NCI-H82 treated with DMSO at 0.1 percent for 48 hours (cell line): ENCODE results near the gene PIM3.

Source experiments
- DNase-seq: peaks from one replicate; lab custom pipeline; 2025; ENCODE audit not compliant: unreplicated experiment; lab: John Stamatoyannopoulos, UW

Gene PIM3

DNA sequence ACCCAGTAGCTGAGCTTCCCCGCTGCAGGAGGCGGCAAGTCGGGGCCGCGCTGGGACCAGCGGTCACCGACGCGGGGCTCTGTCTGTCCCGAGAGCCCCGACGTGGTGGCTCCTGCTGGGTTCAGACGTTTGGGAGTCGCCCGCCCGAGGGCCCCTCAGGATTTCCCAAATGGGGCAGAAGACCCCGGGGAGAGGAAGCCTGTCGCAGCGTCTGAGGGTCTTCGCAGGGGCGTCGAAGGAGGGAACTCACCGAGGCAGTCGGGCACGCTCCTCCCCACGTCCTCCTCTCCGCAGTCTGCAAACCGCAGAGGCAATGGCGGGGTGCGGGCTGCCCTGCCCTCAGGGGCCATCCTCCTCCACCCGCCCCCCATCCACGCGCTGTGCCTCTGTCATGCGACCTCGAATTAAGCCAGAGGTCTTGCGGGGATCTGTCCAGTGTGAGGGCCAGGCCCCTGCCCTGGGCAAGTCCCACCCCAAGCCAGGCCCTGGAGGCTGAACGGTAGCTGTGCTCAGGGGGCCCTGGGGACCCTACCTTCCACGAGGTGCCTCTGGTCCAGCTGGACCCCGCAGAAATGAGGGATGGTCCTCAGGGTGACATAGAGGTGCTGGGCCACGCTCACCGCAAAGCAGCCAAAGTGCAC lies 39.5 kb downstream of the PIM3 start:
- DNase-seq, result no peak

DNA sequence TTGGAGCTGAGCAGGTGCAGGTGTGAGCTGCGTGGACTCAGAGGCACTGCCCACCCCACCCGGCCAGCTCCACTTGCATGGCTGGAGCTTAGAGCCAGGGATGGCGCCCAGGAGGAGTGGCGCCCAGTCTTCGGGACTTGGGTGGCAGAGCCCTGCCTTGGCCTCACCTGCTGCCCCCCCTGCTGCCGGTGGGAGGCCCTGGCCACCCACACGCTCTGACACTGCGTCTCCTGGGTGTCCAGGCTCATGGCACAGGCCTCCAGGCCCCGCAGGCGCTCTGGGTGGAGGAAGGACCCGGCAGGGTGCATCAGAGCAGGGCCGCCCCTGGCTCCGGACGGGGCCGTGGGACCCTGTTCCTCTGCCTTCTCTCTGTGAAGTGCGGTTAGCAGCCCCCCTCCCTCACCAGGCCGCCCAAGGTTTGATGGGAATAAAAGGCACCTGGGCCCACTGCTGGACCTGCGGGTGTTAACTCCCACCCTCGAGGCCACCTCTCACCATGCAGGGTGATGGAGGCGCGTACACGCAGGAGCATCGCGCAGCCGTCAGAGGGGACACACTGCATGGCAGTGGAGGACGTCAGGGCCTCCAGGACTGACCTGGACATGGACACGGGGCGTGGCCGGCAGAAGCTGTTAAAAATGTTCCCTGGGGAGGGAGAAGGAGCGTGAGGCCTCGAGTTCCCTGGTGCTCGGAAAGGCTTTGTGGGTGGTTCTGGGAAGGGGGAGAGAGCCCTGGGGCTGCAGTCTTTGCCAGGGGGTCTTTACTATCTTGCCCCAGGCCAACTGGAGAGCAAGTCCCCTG lies 40.2 kb downstream of the PIM3 start:
- no peak for DNase-seq

DNA sequence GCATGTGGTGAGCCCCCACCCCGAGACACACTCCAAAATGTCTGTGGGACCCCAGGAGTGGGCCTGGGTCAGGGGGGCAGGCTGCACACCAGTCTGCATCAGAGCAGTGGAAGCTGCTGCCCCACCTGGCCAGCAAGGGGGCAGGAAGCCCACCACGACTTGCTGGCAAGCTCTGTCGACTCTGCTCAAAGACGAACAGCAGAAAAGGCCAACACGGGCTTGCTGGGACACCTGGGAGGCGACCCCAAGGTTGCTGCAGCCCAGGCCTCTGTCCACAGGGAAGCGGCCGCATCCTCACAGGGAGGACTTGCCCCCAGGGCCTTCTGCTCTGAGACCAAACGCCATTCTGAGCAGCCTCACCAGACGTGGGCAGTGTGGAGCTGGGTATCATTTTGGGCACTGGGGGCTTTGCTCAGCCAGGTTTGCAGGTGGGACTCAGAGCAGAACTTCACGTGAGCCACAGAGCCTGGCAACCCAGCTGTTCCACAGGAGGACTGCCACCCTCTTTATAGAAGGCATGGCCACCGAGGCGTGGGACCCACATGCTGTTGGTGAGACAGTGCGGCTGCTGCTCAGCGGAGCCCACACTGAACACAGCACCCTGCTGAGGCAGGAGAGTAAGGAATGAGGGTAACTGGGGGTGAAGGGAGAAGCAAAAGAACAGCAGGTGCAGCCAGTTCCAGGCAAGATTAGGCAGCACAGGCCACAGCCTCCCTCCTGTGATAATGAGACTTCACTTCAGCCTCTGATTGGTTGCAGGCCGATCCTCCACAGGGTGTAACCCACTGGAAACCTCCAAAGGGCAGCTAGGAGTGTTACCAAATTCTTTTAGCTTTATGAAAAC lies 41.0 kb downstream of the PIM3 start:
- no peak for DNase-seq

DNA sequence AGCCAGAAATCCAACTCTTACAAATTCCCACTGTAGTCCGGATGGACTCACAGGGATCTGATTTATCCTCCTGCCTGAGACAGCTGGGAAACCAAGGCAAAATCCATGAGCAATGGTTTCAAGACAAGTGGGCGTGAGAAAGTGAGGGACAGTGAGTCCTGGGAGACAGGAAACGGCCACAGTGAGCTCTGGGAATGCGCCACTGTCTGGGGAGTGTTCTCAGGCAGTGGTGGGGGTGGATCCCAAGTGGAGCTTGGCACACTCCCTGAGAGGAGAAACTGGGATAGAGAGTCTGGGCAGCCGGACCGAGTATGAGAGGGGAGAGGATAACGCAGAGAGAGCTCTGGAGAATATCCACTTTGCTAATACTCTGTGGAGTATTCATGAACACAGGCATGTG lies 42.2 kb downstream of the PIM3 start:
- DNase-seq, result no peak

DNA sequence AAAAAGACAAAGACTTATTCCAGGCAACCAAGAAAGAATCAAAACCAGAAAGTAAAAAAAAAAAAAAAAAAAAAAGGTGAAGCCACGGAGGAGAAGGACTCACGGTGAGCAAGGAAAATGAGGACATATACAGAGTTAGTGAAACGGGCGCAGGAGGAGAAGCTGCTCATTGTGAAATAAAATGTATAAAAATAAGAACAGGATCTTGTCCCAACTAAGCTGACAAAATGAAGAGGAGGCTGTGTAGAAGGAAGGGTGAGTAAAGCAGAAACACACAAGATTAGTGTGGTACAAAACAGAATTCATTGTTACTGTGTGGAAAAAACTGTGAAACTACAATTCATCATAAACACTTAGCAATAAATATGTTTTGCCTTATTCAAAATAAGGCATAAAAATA lies 44.3 kb downstream of the PIM3 start:
- no peak for DNase-seq

DNA sequence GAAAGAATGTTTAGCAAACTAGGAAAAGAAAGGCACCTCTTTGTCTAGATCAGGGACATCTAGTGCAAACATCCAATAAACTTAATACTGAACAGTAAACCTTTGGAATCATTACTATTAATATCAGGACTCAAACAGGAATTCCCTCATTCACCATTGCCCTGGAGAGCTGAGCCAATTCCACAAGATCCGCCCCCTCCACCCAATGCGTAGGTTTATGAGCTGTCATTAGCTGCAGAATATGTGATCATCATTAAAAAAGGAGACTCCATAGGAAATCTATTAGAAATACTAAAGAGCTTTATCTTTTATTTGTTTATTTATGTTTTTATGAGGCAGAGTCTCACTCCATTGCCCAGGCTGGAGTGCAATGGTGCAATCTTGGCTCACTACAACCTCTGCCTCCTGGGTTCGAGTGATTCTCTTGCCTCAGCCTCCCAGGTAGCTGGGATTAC lies 46.5 kb downstream of the PIM3 start:
- DNase-seq, result no peak

DNA sequence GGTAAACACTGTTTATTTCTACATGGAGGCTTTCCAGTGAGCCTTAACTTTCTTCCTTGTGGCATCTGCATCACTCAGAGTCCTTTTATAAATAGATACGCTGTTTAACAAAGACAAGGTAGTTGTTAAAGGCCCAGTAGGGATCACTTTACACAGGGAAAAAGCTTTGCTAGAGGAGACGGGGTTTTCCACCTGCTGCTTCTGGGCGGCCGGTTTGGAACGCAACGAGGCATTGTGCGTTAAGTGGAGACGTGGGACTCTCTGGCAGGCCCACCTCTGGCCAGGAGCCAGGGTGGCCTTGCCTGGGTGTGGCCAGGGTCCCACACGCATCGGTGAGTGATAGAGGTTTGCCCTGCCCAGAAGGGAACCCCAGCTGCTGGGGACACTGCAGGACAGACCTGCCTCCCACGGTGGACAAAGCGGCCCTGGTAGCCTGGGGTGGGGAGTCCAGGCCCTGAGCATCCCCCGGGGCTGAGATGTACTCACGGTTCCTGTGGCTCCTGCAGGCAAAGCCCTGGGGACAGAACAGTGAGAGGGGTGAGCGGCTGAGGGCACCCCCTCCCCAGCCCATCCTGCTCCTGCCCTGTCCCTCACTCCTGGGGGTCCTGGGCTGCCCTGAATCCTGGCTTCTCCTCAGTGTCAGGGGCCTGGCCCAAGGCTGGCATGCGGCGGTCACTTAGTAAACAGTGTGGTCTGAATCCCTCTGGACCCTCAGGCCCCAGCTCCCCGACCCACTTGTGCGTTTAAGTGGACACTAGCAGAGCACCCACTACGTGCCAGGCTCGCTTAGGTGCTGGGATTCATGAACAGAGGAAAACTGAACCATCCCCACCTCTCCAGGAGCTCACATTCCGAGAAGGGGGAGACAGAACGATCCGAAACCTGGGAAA lies 47.8 kb downstream of the PIM3 start:
- DNase-seq, result no peak

DNA sequence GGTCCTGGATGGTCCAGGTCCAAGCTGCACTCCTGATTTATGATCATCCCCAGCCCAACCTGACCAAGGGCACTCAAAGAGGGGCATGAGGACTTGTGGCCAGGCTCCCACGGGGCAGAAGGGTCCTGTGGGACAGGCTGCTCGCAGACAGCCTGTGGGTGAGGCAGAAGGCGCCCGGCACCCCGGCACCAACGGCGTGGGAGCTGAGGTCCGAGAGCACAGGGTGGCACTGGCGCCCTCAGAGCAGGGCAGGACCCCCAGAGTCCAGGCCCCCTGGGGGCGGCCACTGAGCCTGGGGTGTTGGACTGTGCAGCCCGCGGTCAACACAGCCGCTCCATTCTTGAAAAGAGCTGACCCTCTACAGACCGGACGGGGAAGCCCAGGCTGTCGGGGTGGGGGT lies 48.7 kb downstream of the PIM3 start:
- DNase-seq, result no peak

DNA sequence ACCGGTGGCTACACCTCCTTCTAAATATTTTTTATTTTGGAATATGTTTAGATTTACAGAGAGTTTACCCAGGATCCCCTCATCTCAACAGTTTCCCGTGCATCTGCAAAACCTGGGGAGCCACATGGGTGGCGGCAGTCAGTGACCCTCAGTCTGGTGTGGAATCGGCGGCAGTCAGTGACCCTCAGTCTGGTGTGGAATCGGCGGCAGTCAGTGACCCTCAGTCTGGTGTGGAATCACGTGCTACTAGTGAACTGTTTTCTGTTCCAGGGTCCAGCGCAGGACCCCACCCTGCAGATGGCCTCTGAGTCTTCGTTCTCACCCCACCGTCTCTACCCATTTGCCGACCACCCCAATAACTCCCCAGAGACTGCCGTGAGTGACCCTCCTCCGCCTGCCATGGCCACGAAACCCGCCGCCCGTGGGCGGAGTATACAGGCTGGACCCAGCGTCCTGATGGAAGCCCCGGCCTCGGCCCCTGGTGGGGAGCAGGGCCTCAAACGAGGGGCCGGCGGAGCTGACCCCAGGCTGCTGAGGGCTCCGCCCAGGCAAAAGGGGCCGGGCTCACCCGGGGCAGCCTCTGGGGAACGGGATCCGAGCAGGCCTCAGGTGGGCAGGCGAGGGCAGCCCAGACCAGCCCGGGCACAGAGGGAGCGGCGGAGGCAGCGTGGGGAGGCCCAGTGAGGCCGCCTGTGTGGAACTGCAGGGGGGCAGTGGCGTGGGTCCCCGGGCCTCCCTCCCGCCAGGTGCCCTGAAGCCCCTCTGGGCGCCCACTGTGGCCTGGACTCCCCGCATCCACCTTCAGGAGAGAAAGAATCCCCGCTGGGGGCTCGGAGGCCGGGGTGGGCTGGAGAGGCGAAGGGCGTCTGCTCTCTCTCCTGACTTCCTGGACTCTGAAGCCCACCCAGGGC lies 49.4 kb downstream of the PIM3 start:
- DNase-seq, result no peak

DNA sequence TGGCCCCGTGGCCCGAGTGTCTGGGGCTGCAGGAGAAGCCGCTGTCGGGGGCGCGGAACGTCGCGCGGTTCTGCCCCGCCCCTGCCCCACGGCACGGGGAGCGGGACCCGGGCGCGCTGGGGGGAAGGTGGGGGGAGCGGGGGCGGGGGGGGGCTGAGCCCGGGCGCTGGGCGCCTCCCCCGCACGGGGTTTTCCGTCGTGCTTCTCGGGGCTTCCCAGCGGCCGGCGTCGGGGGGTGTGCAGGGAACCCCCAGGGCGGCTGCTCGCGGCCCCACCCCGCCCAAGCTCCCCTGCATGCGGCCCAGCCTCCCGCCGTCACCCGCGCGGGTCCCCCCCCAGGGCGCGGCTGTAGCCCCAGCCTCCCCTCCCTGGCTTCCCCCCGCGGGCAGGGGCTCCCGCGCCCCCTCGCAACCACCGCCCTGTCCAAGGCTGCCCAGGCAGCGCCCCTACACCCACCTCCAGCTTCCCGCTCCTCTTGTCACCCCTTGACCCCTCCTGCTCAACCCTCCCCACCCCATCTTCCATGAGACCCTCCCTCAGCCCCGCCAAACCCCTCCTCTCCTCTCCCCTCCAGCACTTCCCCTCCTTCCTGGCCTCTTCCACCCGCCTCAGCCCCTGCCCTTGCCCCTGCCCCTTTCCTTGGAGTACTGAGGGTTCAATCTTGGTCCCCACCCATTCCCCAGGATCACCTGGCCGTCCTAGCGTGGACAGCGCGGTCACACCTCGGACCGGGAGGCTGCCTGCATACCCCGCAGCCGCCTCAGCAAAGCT lies 50.3 kb downstream of the PIM3 start:
- DNase-seq, result no peak

DNA sequence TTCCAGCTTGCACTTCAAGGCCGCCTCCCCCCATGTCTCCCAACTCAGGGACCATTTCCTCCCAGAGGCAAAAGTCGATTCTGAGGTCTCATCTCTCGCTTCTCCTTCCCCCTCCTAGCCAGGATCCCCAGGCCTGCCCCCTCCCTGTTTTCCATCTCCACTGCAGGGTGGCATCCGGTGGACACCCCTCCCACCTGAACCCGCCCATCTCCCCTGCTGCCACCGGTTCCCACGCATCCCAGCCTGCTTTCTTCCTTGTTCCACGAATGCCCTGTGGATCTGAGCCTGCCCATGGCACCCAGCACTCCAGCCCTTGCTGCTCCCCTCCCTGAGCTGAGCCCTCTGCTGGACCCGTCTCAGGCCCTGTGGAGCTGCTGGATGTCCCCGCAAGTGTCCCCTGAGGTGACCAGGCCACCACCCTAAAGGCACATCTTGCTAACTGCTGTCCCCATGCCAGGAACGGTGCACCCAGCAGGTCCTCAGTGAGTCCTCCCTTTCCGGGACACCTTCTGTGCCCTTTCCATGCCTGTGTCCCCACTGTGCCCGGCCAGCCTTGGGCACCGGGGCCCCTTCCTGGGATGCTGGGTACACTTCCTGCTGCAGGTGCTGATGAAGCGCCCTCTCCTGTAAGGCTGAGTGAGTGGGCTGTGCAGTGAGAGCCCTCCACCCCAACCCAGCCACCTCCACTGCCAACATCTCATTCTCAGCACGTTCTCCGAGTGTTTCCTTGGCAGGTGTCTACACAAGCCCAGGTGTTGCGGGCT lies 51.1 kb downstream of the PIM3 start:
- DNase-seq, result no peak

DNA sequence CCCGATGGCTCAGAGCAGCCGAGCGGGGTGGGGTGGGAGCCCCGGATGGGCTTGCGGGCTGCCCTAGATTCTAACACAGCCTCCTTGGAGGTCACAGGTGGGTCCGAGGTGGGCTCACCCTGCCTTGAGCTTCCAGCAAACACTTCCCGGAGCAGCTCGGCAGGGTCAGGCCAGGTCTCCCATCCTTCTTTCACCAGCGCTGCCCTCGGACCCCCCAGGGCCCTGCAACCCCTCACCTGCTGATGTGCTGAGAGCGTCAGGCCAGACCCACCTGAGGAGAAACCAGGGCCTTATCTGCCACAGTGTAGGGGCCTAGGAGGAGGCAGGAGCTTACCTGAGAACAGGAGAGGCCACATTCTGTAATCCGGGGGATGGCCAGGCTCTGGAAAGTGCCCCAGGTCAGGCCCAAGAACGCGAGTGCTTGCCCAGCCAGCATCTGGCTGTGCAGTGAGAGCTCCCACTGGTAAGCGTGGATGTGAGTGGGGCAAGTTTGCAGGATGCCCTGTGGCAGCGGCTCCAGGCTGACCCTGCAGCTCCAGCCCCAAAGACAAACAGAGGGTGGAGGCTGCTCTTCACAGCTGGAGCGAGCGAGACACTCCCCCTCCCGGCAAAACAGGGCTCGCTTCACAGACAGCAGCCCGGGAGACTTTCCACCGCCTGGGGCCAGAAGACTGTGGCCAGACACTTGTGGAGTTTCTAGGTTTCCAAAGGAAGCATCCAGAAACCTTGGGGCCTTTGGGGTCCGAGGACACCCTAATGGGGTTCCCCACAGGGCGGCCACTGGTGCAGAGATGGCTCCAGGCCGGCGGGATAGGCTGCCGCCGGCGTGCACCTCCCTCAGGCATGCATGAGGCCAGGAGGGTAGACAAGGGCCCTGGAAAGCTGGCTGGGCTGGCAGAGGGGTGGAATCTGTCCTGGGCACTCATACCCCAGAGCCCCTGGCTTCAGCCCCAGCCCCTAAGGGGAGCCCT lies 51.9 kb downstream of the PIM3 start, which contains the start of gene IL17REL:
Gene IL17REL, minus strand, starts transcription at position 555 of the 971 bp plus-strand sequence. Its CDS starts 119 bp downstream, at position 436.
- no peak for DNase-seq
